PC-3 (cell line): ENCODE measurements around the gene HOMEZ.

Experiments
- CTCF ChIP-seq: fragments of 300-600 bp; sonication (generic); conservative IDR thresholded peaks from 2 replicates; pipeline ENCODE4 v1.5.1; 2017; ENCODE audit warnings: antibody characterized with exemption, low read depth, mild to moderate bottlenecking, low read length
- EZH2 ChIP-seq: fragments of 300-600 bp; sonication (generic); IDR thresholded peaks from one replicate; pipeline ENCODE4 v1.6.1; 2017; ENCODE audit warnings: antibody characterized with exemption, mild to moderate bottlenecking, low read length; ENCODE audit not compliant: unreplicated experiment
- EZH2phosphoT487 ChIP-seq: fragments of 300-600 bp; sonication (generic); IDR thresholded peaks from 2 replicates; pipeline ENCODE4 v1.6.1; 2018; ENCODE audit warnings: mild to moderate bottlenecking, antibody characterized with exemption, low read length, borderline replicate concordance

GRCh38 chr14:23252006-23252405 lies 33.9 kb downstream of the HOMEZ start:
- TF ChIP-seq EZH2 (no peak), CTCF (no peak), EZH2phosphoT487 (no peak)
